Heart left ventricle (tissue), 13 donors: ENCODE results near the gene OR9K2.

Source experiments
- CTCF ChIP-seq, 12 donors: fragments of 200-600 bp; sonication (generic) in 4 of 12; IDR thresholded peaks; one replicate each; pipeline versions ENCODE4 v1.5.0 to v1.8.0; 2018 to 2022; ENCODE audit warnings: antibody characterized with exemption in 12 of 12, mild to moderate bottlenecking in 5 of 12
- POLR2A ChIP-seq, 2 donors: fragments of 450-650 bp; IDR thresholded peaks; one replicate each; pipeline ENCODE4 v1.6.1; 2017; ENCODE audit warnings: antibody characterized with exemption in 2 of 2, mild to moderate bottlenecking in 2 of 2, moderate library complexity in 2 of 2
- donor health status: ischemic (EF 13 %, LVEDD 7.1; RV severe dilation, severe dysfunction).
- donor health status: DM: no; HTN: yes; CAD: no.
- donor health status: DM: no; HTN: no; CAD: no.
- donor health status: ischemic (EF 25% LVEDD 6.9; RV normal size, moderate dysfunction).
- donor health status: ischemic (EF 25% LVEDD 5.7; RV mildly dilated, moderate dysfunction).
- donor health status: ischemic (EF 35%, LVEDD 5.7; RV mildly dilated, moderate dysfunction).
- donor health status: nonischemic (EF 11% LVEDD 7.7; RV severe dilation, severe dysfunction).
- donor health status: DM: yes; HTN: yes; CAD: no.
- donor health status: PGD.
- donor health status: ischemic (EF 29% LVEDD 5.4; RV normal size, mild dysfunction).
- donor health status: nonischemic (EF 23%, LVEDD 6.1; RV moderate dilation, normal function).

DNA sequence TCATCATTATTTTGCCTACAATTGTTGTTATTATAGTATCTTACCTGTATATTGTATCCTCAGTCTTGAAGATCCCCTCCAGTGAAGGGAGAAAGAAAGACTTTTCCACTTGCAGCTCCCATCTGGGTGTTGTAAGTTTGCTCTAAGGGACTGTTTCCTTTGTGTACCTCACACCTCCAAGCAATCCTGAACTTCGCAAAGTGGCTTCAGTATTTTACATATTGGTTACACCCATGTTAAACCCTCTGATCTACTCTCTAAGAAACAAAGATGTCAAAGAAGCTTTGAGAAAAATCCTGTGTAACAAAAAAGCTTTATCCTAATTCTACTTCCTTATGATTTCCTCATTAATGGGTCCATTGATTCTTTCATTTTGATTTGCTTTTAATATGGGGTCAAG, 10.1 kb upstream of the OR9K2 start:
- TF ChIP-seq CTCF (IDR thresholded peaks at IDR 0.05), result no peak
- no peak for TF ChIP-seq POLR2A (IDR thresholded peaks at IDR 0.05)
